K562 (cell line): ENCODE results near the gene EFEMP2. TPM values are rescaled to one million over a fixed set of nuclear protein-coding genes. Genes with fewer than 3 reads are reported as not detected.

Experiments used
- ATAC-seq: fragments of 200-7000 bp; cut with Tn5 transposase; 3 replicates; pipeline ENCODE4 v1.9.1; 2020; ENCODE audit warnings: moderate library complexity
- BruUV-seq: library from RNA; stranded (reverse); fragments of 400-500 nt; replicated peaks from 2 replicates; lab custom pipeline; 2021; lab: Mats Ljungman, UMichigan
- CTCF ChIA-PET: fragments of 300-600 bp; formaldehyde crosslinking; extraction: SDS; loops from one replicate; lab custom pipeline; 2021; ENCODE audit warnings: low intra/inter-chr PET ratio; lab: Yijun Ruan, JAX
- POLR2A ChIA-PET: fragments of 300-600, 350-650 bp; sonication (Branson Sonifier 250); formaldehyde crosslinking; extraction: SDS; loops from one replicate; lab custom pipeline; 2021; ENCODE audit warnings: antibody characterized with exemption, inconsistent platforms; lab: Yijun Ruan, JAX
- DNase-seq, 4 experiments: peaks; one replicate each; pipeline versions ENCODE4 v3.0.0 to v3.0.0-alpha.2; 2011 to 2018; ENCODE audit warnings: low spot score in 3 of 4, mixed read lengths in 3 of 4; ENCODE audit errors: extremely low read depth in 1 of 4
- FAIRE-seq: peaks from 2 replicates; lab custom pipeline; 2011; peaks lifted over from hg19 to GRCh38; lab: Jason Lieb, UNC
- H2AFZ ChIP-seq: 2 replicates; pipeline ENCODE4 v1.6.0; 2011; ENCODE audit warnings: low read depth, low read length, control low read depth, inconsistent platforms
- H3K27ac ChIP-seq: fragments of 200-600 bp; 3 replicates; pipeline ENCODE4 v1.8.0; 2011; ENCODE audit warnings: low read depth, mild to moderate bottlenecking, control low read depth, inconsistent platforms, low read length, moderate library complexity, mixed read lengths; ENCODE audit errors: extremely low read depth
- H3K27me3 ChIP-seq, 2 experiments: fragments of 300-600 bp in 1 of 2; 2 replicates in 1 of 2; 3 replicates in 1 of 2; pipeline versions ENCODE4 v1.6.0 to v1.8.0; 2011; ENCODE audit warnings: inconsistent platforms in 2 of 2, low read length in 2 of 2, mild to moderate bottlenecking in 1 of 2, mixed read lengths in 1 of 2, moderate library complexity in 1 of 2; ENCODE audit not compliant: control insufficient read depth in 2 of 2, insufficient read depth in 2 of 2
- H3K36me3 ChIP-seq: fragments of 300-600 bp; 3 replicates; pipeline ENCODE4 v1.8.0; 2011; ENCODE audit warnings: mild to moderate bottlenecking, low read length, inconsistent platforms; ENCODE audit not compliant: control insufficient read depth, insufficient read depth
- H3K4me1 ChIP-seq, 2 experiments: fragments of 200-600 bp in 1 of 2; replicated peaks in 1 of 2; 2 replicates in 1 of 2; 3 replicates in 1 of 2; pipeline versions ENCODE4 v1.5.1 to v1.8.0; 2011; ENCODE audit warnings: inconsistent platforms in 2 of 2, low read length in 2 of 2, mild to moderate bottlenecking in 1 of 2, mixed read lengths in 1 of 2, moderate library complexity in 1 of 2; ENCODE audit not compliant: control insufficient read depth in 2 of 2, insufficient read depth in 2 of 2
- H3K4me2 ChIP-seq: 2 replicates; pipeline ENCODE4 v1.6.1; 2011; ENCODE audit warnings: low read length, control low read depth, inconsistent platforms, mixed read lengths; ENCODE audit not compliant: insufficient read depth
- H3K4me3 ChIP-seq: fragments of 200-600 bp; sonication (generic), shearing (Covaris generic); 2 replicates; pipeline ENCODE4 v1.5.1; 2016; ENCODE audit warnings: control low read depth, inconsistent platforms
- H3K79me2 ChIP-seq: fragments of 200-600 bp; 3 replicates; pipeline ENCODE4 v1.8.0; 2011; ENCODE audit warnings: low read length, inconsistent platforms; ENCODE audit not compliant: control insufficient read depth, insufficient read depth
- H3K9ac ChIP-seq, 2 experiments: 2 replicates each; pipeline versions ENCODE4 v1.6.0 to v1.6.1; 2011; ENCODE audit warnings: low read depth in 2 of 2, low read length in 2 of 2, control low read depth in 1 of 2, inconsistent platforms in 1 of 2, mild to moderate bottlenecking in 1 of 2, mixed read lengths in 1 of 2; ENCODE audit not compliant: insufficient read depth in 1 of 2
- H3K9me1 ChIP-seq: one replicate; pipeline ENCODE4 v1.6.0; 2011; ENCODE audit warnings: inconsistent platforms, mild to moderate bottlenecking, low read length, moderate library complexity; ENCODE audit not compliant: control insufficient read depth, insufficient read depth
- H3K9me3 ChIP-seq: replicated peaks from 2 replicates; pipeline ENCODE4 v1.5.1; 2011; ENCODE audit warnings: low read depth, low read length, inconsistent platforms; ENCODE audit not compliant: control insufficient read depth, insufficient read depth
- H4K20me1 ChIP-seq: replicated peaks from 2 replicates; pipeline ENCODE4 v1.6.1; 2011; ENCODE audit warnings: low read length, inconsistent platforms, mixed read lengths; ENCODE audit not compliant: control insufficient read depth, insufficient read depth
- ATF4 ChIP-seq: fragments of 450-650 bp; formaldehyde crosslinking; IDR thresholded peaks from 2 replicates; pipeline ENCODE4 v1.4.0; 2022; ENCODE audit warnings: mild to moderate bottlenecking, moderate library complexity
- BRF1 ChIP-seq: IDR thresholded peaks from 3 replicates; pipeline ENCODE4 v1.6.1; 2011; ENCODE audit warnings: borderline replicate concordance, mild to moderate bottlenecking; ENCODE audit not compliant: insufficient read length; ENCODE audit errors: extremely low read depth
- ELK1 ChIP-seq: sonication (generic); formaldehyde crosslinking; IDR thresholded peaks from 2 replicates; pipeline ENCODE4 v1.8.1; 2022; ENCODE audit warnings: missing genetic modification reagents
- FOXK2 ChIP-seq, 2 experiments: fragments of 450-650 bp; IDR thresholded peaks in 1 of 2; conservative IDR thresholded peaks in 1 of 2; 2 replicates each; pipeline ENCODE4 v1.6.1; 2016; ENCODE audit warnings: low read depth in 2 of 2, mild to moderate bottlenecking in 1 of 2
- FOXP4 ChIP-seq: sonication (generic); formaldehyde crosslinking; IDR thresholded peaks from 2 replicates; pipeline ENCODE4 v1.8.0; 2022; ENCODE audit warnings: mild to moderate bottlenecking, missing genetic modification reagents, borderline replicate concordance
- MAZ ChIP-seq, 2 experiments: fragments of 450-650 bp in 1 of 2; sonication (generic) in 1 of 2; formaldehyde crosslinking; IDR thresholded peaks in 1 of 2; conservative IDR thresholded peaks in 1 of 2; 2 replicates each; pipeline versions ENCODE4 v1.4.0 to v1.5.0; 2020; ENCODE audit warnings: mild to moderate bottlenecking in 1 of 2, missing genetic modification reagents in 1 of 2
- MEIS2 ChIP-seq: fragments of 450-650 bp; IDR thresholded peaks from 2 replicates; pipeline ENCODE4 v1.6.1; 2014; ENCODE audit warnings: mild to moderate bottlenecking; ENCODE audit not compliant: partially characterized antibody
- MTA2 ChIP-seq: fragments of 450-650 bp; IDR thresholded peaks from 2 replicates; pipeline ENCODE4 v1.6.1; 2016; ENCODE audit warnings: low read depth
- MTA3 ChIP-seq: fragments of 450-650 bp; formaldehyde crosslinking; IDR thresholded peaks from 2 replicates; pipeline ENCODE4 v1.6.1; 2017; ENCODE audit warnings: mild to moderate bottlenecking, borderline replicate concordance
- NFE2L1 ChIP-seq: fragments of 450-650 bp; IDR thresholded peaks from 2 replicates; pipeline ENCODE4 v1.6.1; 2016; ENCODE audit warnings: missing genetic modification characterization, low read depth, mild to moderate bottlenecking, missing compliant biosample characterization, moderate library complexity, borderline replicate concordance
- PCBP1 ChIP-seq: fragments of 200-400 bp; formaldehyde crosslinking; IDR thresholded peaks from 2 replicates; pipeline ENCODE4 v1.6.1; 2018; ENCODE audit warnings: mild to moderate bottlenecking, low read depth, low read length; ENCODE audit not compliant: poor library complexity, severe bottlenecking
- PHB ChIP-seq: fragments of 250-450 bp; sonication (Bioruptor Pico); IDR thresholded peaks from 2 replicates; pipeline ENCODE4 v1.5.0; 2021
- SRSF7 ChIP-seq: fragments of 200-400 bp; formaldehyde crosslinking; optimal IDR thresholded peaks from 2 replicates; pipeline ENCODE3; 2017; ENCODE audit warnings: mild to moderate bottlenecking, low read depth, low read length
- XRCC4 ChIP-seq: IDR thresholded peaks from one replicate; pipeline ENCODE4 v1.6.1; 2011; ENCODE audit not compliant: insufficient read depth, insufficient read length; ENCODE audit errors: extremely low read depth
- ZBTB1 ChIP-seq: sonication (generic); formaldehyde crosslinking; IDR thresholded peaks from 2 replicates; pipeline ENCODE4 v1.8.1; 2023; ENCODE audit warnings: missing genetic modification reagents, low read depth, mild to moderate bottlenecking, borderline replicate concordance
- ZNF274 ChIP-seq: IDR thresholded peaks from 2 replicates; pipeline ENCODE4 v1.6.1; 2011; ENCODE audit warnings: low read depth, mild to moderate bottlenecking, low read length, moderate library complexity, borderline replicate concordance
- WGBS: fragments of 100-300 bp; shearing (Covaris generic); methylation state at CpG from one replicate; pipeline ENCODE4 v1.1.6; 2016; ENCODE audit warnings: low coverage, mixed read lengths; ENCODE audit not compliant: insufficient coverage; ENCODE audit errors: missing lambda C conversion rate; 5-methylcytosine and 5-hydroxymethylcytosine counted together
- in situ Hi-C: fragments of 300-500 bp; cut with MboI; formaldehyde crosslinking; loops from 4 replicates; pipeline ENCODE4 v1.15.0; 2018; ENCODE audit warnings: inconsistent platforms, mixed read lengths
- intact Hi-C: fragments of 100-400 bp; cut with micrococcal nuclease; formaldehyde crosslinking; loops from 2 replicates; pipeline ENCODE4 v1.14.2; 2022
- polyA plus RNA-seq, 8 experiments: library from polyadenylated mRNA; depleted of rRNA in 4 of 8; stranded (reverse) in 5 of 8; unstranded in 3 of 8; fragments of >200 nt; fragmentation: Nextera tagmentation in 2 of 8; fragmentation: Illumina TruSeq in 1 of 8; extraction: Ambion mirVana in 2 of 8; extraction: Trizol in 1 of 8; gene quantifications; 2 replicates each; pipeline versions ENCODE4 v1.2.1 to v1.2.3, GENCODE V29; 2011 to 2014; ENCODE audit warnings: inconsistent platforms in 1 of 8, missing spikeins in 1 of 8
- total RNA-seq, 7 experiments: library from RNA; depleted of rRNA in 6 of 7; stranded (reverse); fragments of >200 nt in 6 of 7; fragmentation: Illumina TruSeq in 2 of 7; extraction: Trizol in 2 of 7; gene quantifications; 2 replicates each; pipeline versions ENCODE4 v1.2.1 to v1.2.3, GENCODE V29; 2011 to 2021; ENCODE audit warnings: low replicate concordance in 1 of 7

Gene EFEMP2
- total and polyA plus RNA-seq, 9 of the 15 experiments (the other 6 are each of a cell fraction or from before 2014, with no cell fraction given) = 0.07 to 2.9 (median 0.69) TPM; not detected in 1

- H3K4me1 ChIP-seq = peaks cover 8 to 39% of the 10 kb centered on the region in 2 experiments; a peak in 3 of 5 replicates
- BruUV-seq = no TSS peak
- ChIA-PET CTCF (interaction anchor here (0.5 to 2.7 kb wide), 7 partner anchors 28 to 546 kb away, joined by 3 to 24 read pairs (median 3); no protein-coding TSS in a partner anchor), POLR2A (interaction anchor here (0.6 to 14.4 kb wide), 14 partner anchors 7 to 381 kb away, joined by 3 to 147 read pairs (median 4); partner anchors contain the start of genes CFL1, FOSL1 and MUS81)
- no peak overlapping the region for H2AFZ ChIP-seq
- 77% methylated on average over 26 of the region's 28 CpGs for whole genome bisulfite sequencing
- ATAC-seq (no peak), DNase-seq (no peak), FAIRE-seq (no peak)
- 0 out of 4 replicates have a peak overlapping the region, but pooled peaks of 1 of the 2 experiments have one; percentile 29 for H3K9ac ChIP-seq
- H3K79me2 ChIP-seq = peaks cover 13% of the 10 kb centered on the region
- no peak overlapping the region for H3K4me2 ChIP-seq
- H3K27me3 ChIP-seq = no peaks in the 10 kb centered on the region
- no peak overlapping the region for H3K4me3 ChIP-seq
- in situ Hi-C loops (loop anchor here (5.0 kb wide), 1 partner anchor 103 kb away; no protein-coding TSS in a partner anchor), intact Hi-C loops (loop anchor here (1.0 kb wide), 1 partner anchor 105 kb away; no protein-coding TSS in a partner anchor)
- H3K36me3 ChIP-seq = peaks cover 50% of the 10 kb centered on the region
- H3K27ac ChIP-seq = no peak overlapping the region
- H3K9me3 ChIP-seq = no peaks in the 10 kb centered on the region
- peaks cover 3% of the 10 kb centered on the region; the same call in 1 of the 2 replicates for H4K20me1 ChIP-seq
- H3K9me1 ChIP-seq = no peaks in the 10 kb centered on the region
- no peak for TF ChIP-seq MTA3
- TF ChIP-seq ATF4 (CRISPR knock-in tag) = no peak
- TF ChIP-seq ZBTB1 (CRISPR knock-in tag) = no peak
- TF ChIP-seq FOXK2 (conservative IDR thresholded peaks at IDR 0.05 in 1 of 2, IDR thresholded peaks at IDR 0.05 in 1 of 2; ENCODE audit: low read depth in 2 of 2) = no peak
- no peak for TF ChIP-seq MTA2
- no peak for TF ChIP-seq BRF1
- no peak for TF ChIP-seq PCBP1
- no peak for TF ChIP-seq FOXP4
- TF ChIP-seq MEIS2 = no peak
- TF ChIP-seq NFE2L1 (tag) = no peak
- TF ChIP-seq ZNF274 = no peak
- no peak for TF ChIP-seq XRCC4
- TF ChIP-seq ELK1 (CRISPR knock-in tag) = no peak
- no peak for TF ChIP-seq MAZ (CRISPR knock-in tag; conservative IDR thresholded peaks at IDR 0.05 in 1 of 2, IDR thresholded peaks at IDR 0.05 in 1 of 2)
- TF ChIP-seq PHB (CRISPR knock-in tag) = no peak
- no peak for TF ChIP-seq SRSF7
These were observed 11.5 kb upstream of the EFEMP2 start for GRCh38 chr11:65883786-65884715.
